Left lung (tissue), 10 donors: ENCODE measurements around the gene SAYSD1. TPM values are rescaled to one million over a fixed set of nuclear protein-coding genes. Genes with fewer than 3 reads are reported as not detected.

ENCODE experiments used
- ATAC-seq: fragments of 200-7000 bp; cut with Tn5 transposase; one replicate; pipeline ENCODE4 v1.9.1; 2020; ENCODE audit warnings: moderate library complexity
- DNase-seq, 4 donors: peaks; one replicate each; pipeline ENCODE4 v3.0.0-alpha.2; 2013 to 2020
- H3K27ac ChIP-seq, 2 donors: fragments of 200-600 bp; sonication (generic) in 1 of 2; one replicate each; pipeline versions ENCODE4 v1.5.0 to v1.8.0; 2020 to 2021
- H3K27me3 ChIP-seq, 2 donors: fragments of 200-600 bp; sonication (generic) in 1 of 2; one replicate each; pipeline versions ENCODE4 v1.5.0 to v1.8.0; 2020 to 2021
- H3K36me3 ChIP-seq, 2 donors: fragments of 200-600 bp; sonication (generic) in 1 of 2; one replicate each; pipeline versions ENCODE4 v1.5.0 to v1.8.0; 2020 to 2021
- H3K4me1 ChIP-seq, 2 donors: fragments of 200-600 bp; one replicate each; pipeline ENCODE4 v1.8.0; 2021
- H3K4me3 ChIP-seq, 2 donors: fragments of 200-600 bp; sonication (generic) in 1 of 2; one replicate each; pipeline versions ENCODE4 v1.5.0 to v1.8.0; 2020 to 2021; ENCODE audit warnings: mild to moderate bottlenecking in 1 of 2
- H3K9me3 ChIP-seq, 2 donors: fragments of 200-600 bp; sonication (generic) in 1 of 2; one replicate each; pipeline versions ENCODE4 v1.5.0 to v1.8.0; 2020 to 2021
- intact Hi-C, 2 donors: fragments of 100-400 bp; cut with DNase I; formaldehyde crosslinking; loops; one replicate each; pipeline versions ENCODE4 v1.11.2 to v1.14.2; 2022
- polyA plus RNA-seq, 6 donors: library from polyadenylated mRNA; unstranded; fragments of 120-200 nt; gene quantifications; one replicate each; pipeline ENCODE4 v1.2.1, GENCODE V29; 2013; ENCODE audit not compliant: insufficient read length in 6 of 6
- total RNA-seq, 2 donors: library from RNA; stranded (reverse); fragmentation: NEBNext Ultra II Directional; extraction: Animal tissue kit (Norgen Biotek cat#: 25700); gene quantifications; one replicate each; pipeline ENCODE4 v1.2.1, GENCODE V29; 2021
- TF ChIP-seq, protein P1 (sequence below), 2 donors: fragments of 200-600 bp; sonication (generic) in 1 of 2; IDR thresholded peaks; one replicate each; pipeline versions ENCODE4 v1.5.0 to v1.8.0; 2021; ENCODE audit warnings: antibody characterized with exemption in 2 of 2
- donor health status: DM: no; HTN: yes; CAD: no.
- donor health status: DM: no; HTN: no; CAD: no.

The SAYSD1 gene
- total and polyA plus RNA-seq, 8 donors = 15.4 to 24.0 (median 21.6) TPM

DNA sequence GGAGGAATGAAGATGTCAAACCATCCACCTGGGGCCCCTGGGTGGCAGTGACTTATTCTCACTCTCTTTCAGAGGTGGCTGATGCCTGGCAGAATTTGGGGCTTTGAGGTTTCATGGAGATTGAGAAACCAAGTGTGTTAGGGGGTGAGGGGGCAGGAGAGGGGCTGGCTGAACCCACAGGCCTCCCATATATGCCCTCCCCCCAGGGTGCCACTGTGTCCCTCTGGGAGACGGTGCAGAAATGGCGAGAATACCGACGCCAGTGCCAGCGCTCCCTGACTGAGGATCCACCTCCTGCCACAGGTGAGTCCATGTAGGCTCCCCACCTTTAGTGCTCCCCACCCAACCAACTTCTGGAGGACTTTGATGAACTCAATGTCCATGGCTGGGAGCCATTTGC is 58.8 kb downstream of the SAYSD1 start:
- H3K36me3 ChIP-seq = no peaks in the 10 kb centered on the region
- no peak overlapping the region for H3K27ac ChIP-seq
- no peaks in the 10 kb centered on the region for H3K9me3 ChIP-seq
- H3K4me1 ChIP-seq = no peaks in the 10 kb centered on the region
- ATAC-seq (no peak), DNase-seq (no peak)
- TF ChIP-seq, protein P1, sequence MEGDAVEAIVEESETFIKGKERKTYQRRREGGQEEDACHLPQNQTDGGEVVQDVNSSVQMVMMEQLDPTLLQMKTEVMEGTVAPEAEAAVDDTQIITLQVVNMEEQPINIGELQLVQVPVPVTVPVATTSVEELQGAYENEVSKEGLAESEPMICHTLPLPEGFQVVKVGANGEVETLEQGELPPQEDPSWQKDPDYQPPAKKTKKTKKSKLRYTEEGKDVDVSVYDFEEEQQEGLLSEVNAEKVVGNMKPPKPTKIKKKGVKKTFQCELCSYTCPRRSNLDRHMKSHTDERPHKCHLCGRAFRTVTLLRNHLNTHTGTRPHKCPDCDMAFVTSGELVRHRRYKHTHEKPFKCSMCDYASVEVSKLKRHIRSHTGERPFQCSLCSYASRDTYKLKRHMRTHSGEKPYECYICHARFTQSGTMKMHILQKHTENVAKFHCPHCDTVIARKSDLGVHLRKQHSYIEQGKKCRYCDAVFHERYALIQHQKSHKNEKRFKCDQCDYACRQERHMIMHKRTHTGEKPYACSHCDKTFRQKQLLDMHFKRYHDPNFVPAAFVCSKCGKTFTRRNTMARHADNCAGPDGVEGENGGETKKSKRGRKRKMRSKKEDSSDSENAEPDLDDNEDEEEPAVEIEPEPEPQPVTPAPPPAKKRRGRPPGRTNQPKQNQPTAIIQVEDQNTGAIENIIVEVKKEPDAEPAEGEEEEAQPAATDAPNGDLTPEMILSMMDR (IDR thresholded peaks at IDR 0.05) = no peak
- peaks cover 0 to 6% of the 10 kb centered on the region in 2 donors for H3K27me3 ChIP-seq
- intact Hi-C loops = no loop called here
- H3K4me3 ChIP-seq = no peak overlapping the region

GRCh38 chr6:39055661-39056060 is 59.3 kb downstream of the SAYSD1 start:
- ATAC-seq (no peak), DNase-seq (no peak)
- Histone ChIP-seq H3K27ac (no peak overlapping the region), H3K4me3 (no peak overlapping the region), H3K4me1 (no peaks in the 10 kb centered on the region), H3K36me3 (no peaks in the 10 kb centered on the region), H3K9me3 (no peaks in the 10 kb centered on the region), H3K27me3 (peaks cover 0 to 3% of the 10 kb centered on the region in 2 donors)
- TF ChIP-seq, protein P1 (IDR thresholded peaks at IDR 0.05) = no peak
- intact Hi-C loops = no loop called here

DNA sequence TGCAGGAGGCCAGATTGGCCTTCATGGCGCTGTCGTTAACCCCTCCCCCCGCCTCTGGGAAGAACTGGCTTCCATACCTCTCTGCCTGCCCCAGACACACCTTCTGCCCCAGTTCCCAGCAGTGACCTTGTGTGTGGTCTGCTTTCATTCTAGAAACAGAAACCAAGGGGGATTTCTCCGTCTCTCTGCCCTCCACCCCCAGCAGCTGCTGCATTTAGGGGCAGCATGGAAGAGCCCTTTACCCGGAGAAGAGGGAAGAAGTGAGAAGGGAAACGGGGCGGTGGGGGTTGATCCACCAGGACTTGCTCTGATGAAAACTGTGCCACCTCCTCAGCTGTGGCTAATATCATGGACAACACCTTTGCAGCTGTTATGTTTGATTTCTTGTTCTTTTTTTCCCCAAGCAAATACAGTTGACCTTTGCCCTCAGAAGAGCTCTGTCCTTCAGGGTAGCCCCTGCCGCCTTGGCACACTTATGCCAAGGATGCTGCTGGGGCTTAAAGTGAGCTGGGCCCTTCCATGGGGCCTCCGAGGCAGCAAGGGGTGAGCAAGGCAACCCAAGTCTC is 60.3 kb downstream of the SAYSD1 start:
- H3K4me3 ChIP-seq = no peak overlapping the region
- H3K4me1 ChIP-seq = no peaks in the 10 kb centered on the region
- H3K27ac ChIP-seq = no peak overlapping the region
- H3K36me3 ChIP-seq = no peaks in the 10 kb centered on the region
- no peaks in the 10 kb centered on the region for H3K9me3 ChIP-seq
- TF ChIP-seq, protein P1 (IDR thresholded peaks at IDR 0.05) = no peak
- H3K27me3 ChIP-seq = peaks cover 3 to 6% of the 10 kb centered on the region in 2 donors
- DNase-seq = no peak
- no peak for ATAC-seq
- intact Hi-C loops = no loop called here

Other genes starting within 250 kb of the SAYSD1 start
- under 1 TPM in 1 of 2 donors, not detected in 1; 0.26 TPM for gene GLP1R, start 66.4 kb downstream of the SAYSD1 start, total RNA-seq
- gene GLP1R, start 66.4 kb downstream of the SAYSD1 start, polyA plus RNA-seq = under 1 TPM; 0.34 to 0.85 (median 0.72) TPM
- gene KCNK5, start 114.3 kb upstream of the SAYSD1 start, total RNA-seq = 10 to 100 TPM; 12.6 to 14.5 TPM
- gene KCNK5, start 114.3 kb upstream of the SAYSD1 start, polyA plus RNA-seq = 10 to 100 TPM; 22.3 to 26.4 (median 24.5) TPM
- 1 to 10 TPM; 4.8 to 5.2 TPM for gene KCNK17, start 199.2 kb upstream of the SAYSD1 start, total RNA-seq
- 10 to 100 TPM in 5 of 6 donors, 1 to 10 TPM in 1; 9.0 to 18.7 (median 14.5) TPM for gene KCNK17, start 199.2 kb upstream of the SAYSD1 start, polyA plus RNA-seq
- gene KCNK16, start 207.5 kb upstream of the SAYSD1 start, total RNA-seq = not detected
- under 1 TPM; 0.21 to 0.85 (median 0.32) TPM for gene KCNK16, start 207.5 kb upstream of the SAYSD1 start, polyA plus RNA-seq